GM12891 (cell line): Measurements from ENCODE around the gene CAMTA1.

Source experiments
- POLR2A ChIP-seq: IDR thresholded peaks from 2 replicates; pipeline ENCODE4 v1.6.1; 2011; ENCODE audit warnings: low read depth, low read length, control low read depth
- POLR2AphosphoS5 ChIP-seq: IDR thresholded peaks from 2 replicates; pipeline ENCODE4 v1.6.1; 2011; ENCODE audit warnings: low read depth, low read length, control low read depth
- POU2F2 ChIP-seq: IDR thresholded peaks from 2 replicates; pipeline ENCODE4 v1.6.1; 2011; ENCODE audit warnings: low read depth, mild to moderate bottlenecking, control low read depth, low read length, moderate library complexity
- TAF1 ChIP-seq: IDR thresholded peaks from 2 replicates; pipeline ENCODE4 v1.6.1; 2011; ENCODE audit warnings: low read depth, low read length, control low read depth

DNA sequence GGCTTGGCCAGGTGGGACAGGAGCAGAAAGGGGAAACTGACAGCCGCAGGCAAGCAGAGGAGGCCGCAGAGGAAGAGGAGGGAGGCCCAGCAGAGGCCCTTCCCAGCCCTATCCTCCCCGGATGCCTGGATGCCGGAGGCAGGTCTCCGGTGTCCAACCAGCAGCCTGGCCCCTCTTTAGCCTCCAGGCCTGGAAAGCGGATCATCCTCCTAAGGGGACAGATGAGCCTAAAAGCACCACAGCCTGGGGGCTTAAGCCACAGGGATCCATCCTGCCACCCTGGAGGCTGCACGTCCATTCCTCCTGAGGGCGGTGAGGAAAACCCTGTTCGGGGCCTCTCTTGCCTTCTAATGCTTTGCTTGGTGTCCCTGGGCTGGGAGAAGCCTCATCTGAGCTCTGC lies 651.8 kb downstream of the CAMTA1 start:
- no peak for TF ChIP-seq POLR2AphosphoS5
- TF ChIP-seq POLR2A: no peak
- TF ChIP-seq TAF1: no peak
- TF ChIP-seq POU2F2: no peak
